ENCODE measurements around the gene ARID5A.

The ARID5A gene

GRCh38 chr2:96505231-96505889 is 31.2 kb upstream of the ARID5A start, which contains the start of gene NEURL3:
TSS of gene NEURL3 (minus strand) at chr2:96505357. CDS start at chr2:96505286, 71 bp downstream.
- Histone ChIP-seq H3K9me3 (ENCODE audit: insufficient read depth, low read depth, low read length) (no peaks in the 10 kb centered on the region), H3K79me2 (ENCODE audit: insufficient read depth, low read length) (no peaks in the 10 kb centered on the region), H3K27me3 (ENCODE audit: insufficient read depth, low read length, poor library complexity, severe bottlenecking) (no peaks in the 10 kb centered on the region), H3K4me2 (ENCODE audit: low read depth, low read length, poor library complexity, severe bottlenecking) (no peak within 1 kb of the TSS), H3K4me3 (ENCODE audit: low read length, poor library complexity, severe bottlenecking) (no peak within 1 kb of the TSS), H3K9me2 (replicated peaks; ENCODE audit: low read depth, low read length) (no peaks in the 10 kb centered on the region), H3K4me1 (ENCODE audit: insufficient read depth, low read length, poor library complexity, severe bottlenecking) (no peaks in the 10 kb centered on the region), H3K36me3 (ENCODE audit: insufficient read depth, low read length) (no peaks in the 10 kb centered on the region), H3K9ac (ENCODE audit: low read depth, low read length, poor library complexity, severe bottlenecking) (no peak within 1 kb of the TSS), H2AFZ (ENCODE audit: low read length) (no peak within 1 kb of the TSS), H3F3A (ENCODE audit: low read depth) (no peaks in the 10 kb centered on the region), H4K20me1 (ENCODE audit: insufficient read depth, low read length, poor library complexity, severe bottlenecking) (no peaks in the 10 kb centered on the region)
- TF ChIP-seq CTCF (conservative IDR thresholded peaks at IDR 0.05; ENCODE audit: low read length) (no peak), EZH2phosphoT487 (IDR thresholded peaks at IDR 0.05; ENCODE audit: borderline replicate concordance) (no peak)

GRCh38 chr2:96506016-96506906 is 30.3 kb upstream of the ARID5A start:
- no peak overlapping the region for H3K4me3 ChIP-seq (ENCODE audit: low read length, poor library complexity, severe bottlenecking)
- no peaks in the 10 kb centered on the region for H3K9me3 ChIP-seq (ENCODE audit: insufficient read depth, low read depth, low read length)
- H3K27me3 ChIP-seq (ENCODE audit: insufficient read depth, low read length, poor library complexity, severe bottlenecking) = no peaks in the 10 kb centered on the region
- H3K9ac ChIP-seq (ENCODE audit: low read depth, low read length, poor library complexity, severe bottlenecking) = no peak overlapping the region
- no peaks in the 10 kb centered on the region for H3K36me3 ChIP-seq (ENCODE audit: insufficient read depth, low read length)
- no peaks in the 10 kb centered on the region for H3K79me2 ChIP-seq (ENCODE audit: insufficient read depth, low read length)
- no peaks in the 10 kb centered on the region for H3K9me2 ChIP-seq (replicated peaks; ENCODE audit: low read depth, low read length)
- no peaks in the 10 kb centered on the region for H3F3A ChIP-seq (ENCODE audit: low read depth)
- no peaks in the 10 kb centered on the region for H4K20me1 ChIP-seq (ENCODE audit: insufficient read depth, low read length, poor library complexity, severe bottlenecking)
- no peak overlapping the region for H2AFZ ChIP-seq (ENCODE audit: low read length)
- TF ChIP-seq EZH2phosphoT487 (IDR thresholded peaks at IDR 0.05; ENCODE audit: borderline replicate concordance) = no peak
- no peak for TF ChIP-seq CTCF (conservative IDR thresholded peaks at IDR 0.05; ENCODE audit: low read length)
- H3K4me2 ChIP-seq (ENCODE audit: low read depth, low read length, poor library complexity, severe bottlenecking) = no peak overlapping the region
- no peaks in the 10 kb centered on the region for H3K4me1 ChIP-seq (ENCODE audit: insufficient read depth, low read length, poor library complexity, severe bottlenecking)

- Histone ChIP-seq H3K4me2 (ENCODE audit: low read depth, low read length, poor library complexity, severe bottlenecking) (no peak overlapping the region), H3K9me3 (ENCODE audit: insufficient read depth, low read depth, low read length) (no peaks in the 10 kb centered on the region), H3K27me3 (ENCODE audit: insufficient read depth, low read length, poor library complexity, severe bottlenecking) (no peaks in the 10 kb centered on the region), H3K36me3 (ENCODE audit: insufficient read depth, low read length) (no peaks in the 10 kb centered on the region), H4K20me1 (ENCODE audit: insufficient read depth, low read length, poor library complexity, severe bottlenecking) (no peaks in the 10 kb centered on the region), H3K9ac (ENCODE audit: low read depth, low read length, poor library complexity, severe bottlenecking) (no peak overlapping the region), H3F3A (ENCODE audit: low read depth) (no peaks in the 10 kb centered on the region), H3K4me3 (ENCODE audit: low read length, poor library complexity, severe bottlenecking) (no peak overlapping the region), H2AFZ (ENCODE audit: low read length) (no peak overlapping the region), H3K9me2 (replicated peaks; ENCODE audit: low read depth, low read length) (no peaks in the 10 kb centered on the region), H3K79me2 (ENCODE audit: insufficient read depth, low read length) (no peaks in the 10 kb centered on the region), H3K4me1 (ENCODE audit: insufficient read depth, low read length, poor library complexity, severe bottlenecking) (no peaks in the 10 kb centered on the region)
- TF ChIP-seq EZH2phosphoT487 (IDR thresholded peaks at IDR 0.05; ENCODE audit: borderline replicate concordance) (no peak), CTCF (conservative IDR thresholded peaks at IDR 0.05; ENCODE audit: low read length) (no peak)
These were observed 29.7 kb upstream of the ARID5A start for GRCh38 chr2:96506907-96507240.
